Erythroblast (primary cell): ENCODE results near the gene TIGD2.

Experiments
- GATA1 ChIP-seq: IDR thresholded peaks from 2 replicates; pipeline ENCODE4 v1.6.1; 2011; ENCODE audit warnings: low read depth, mild to moderate bottlenecking, control low read depth, low read length, moderate library complexity
- POLR2A ChIP-seq: IDR thresholded peaks from 2 replicates; pipeline ENCODE4 v1.6.1; 2011; ENCODE audit warnings: mild to moderate bottlenecking, low read length

DNA sequence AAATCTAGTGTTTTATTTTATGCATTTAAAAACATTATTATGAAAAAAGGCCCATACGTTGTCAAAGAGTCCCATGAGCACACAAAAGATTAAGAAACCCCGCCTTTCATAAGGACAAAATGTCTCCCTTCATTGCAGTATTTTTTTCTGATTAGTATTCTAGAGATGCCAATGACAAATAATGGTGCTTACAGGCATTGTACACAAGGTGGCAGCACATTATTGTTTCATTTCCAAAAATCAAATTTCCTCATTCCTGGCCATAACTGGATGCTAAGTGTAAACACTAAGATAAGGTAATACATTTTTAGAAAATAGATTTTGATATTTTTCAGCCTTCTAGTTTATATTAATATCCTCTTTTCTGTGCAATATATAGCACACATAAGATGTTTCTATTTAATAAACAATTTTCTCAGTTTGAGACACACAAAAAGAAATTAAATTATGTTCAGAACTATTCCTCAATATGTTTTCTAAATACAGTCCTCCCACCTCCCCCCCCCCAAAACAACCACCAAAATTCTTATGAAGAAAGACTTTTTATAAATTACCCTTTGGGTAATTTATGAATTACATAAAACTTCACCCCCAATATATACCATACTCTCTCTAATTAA lies 47.7 kb downstream of the TIGD2 start:
- TF ChIP-seq POLR2A (no peak), GATA1 (no peak)
